Measurements from ENCODE around the gene REEP5. TPM values are rescaled to one million over a fixed set of nuclear protein-coding genes. Genes with fewer than 3 reads are reported as not detected.

REEP5 gene
- total RNA-seq, 1 experiment from 2014 or later = 49.6 TPM

DNA sequence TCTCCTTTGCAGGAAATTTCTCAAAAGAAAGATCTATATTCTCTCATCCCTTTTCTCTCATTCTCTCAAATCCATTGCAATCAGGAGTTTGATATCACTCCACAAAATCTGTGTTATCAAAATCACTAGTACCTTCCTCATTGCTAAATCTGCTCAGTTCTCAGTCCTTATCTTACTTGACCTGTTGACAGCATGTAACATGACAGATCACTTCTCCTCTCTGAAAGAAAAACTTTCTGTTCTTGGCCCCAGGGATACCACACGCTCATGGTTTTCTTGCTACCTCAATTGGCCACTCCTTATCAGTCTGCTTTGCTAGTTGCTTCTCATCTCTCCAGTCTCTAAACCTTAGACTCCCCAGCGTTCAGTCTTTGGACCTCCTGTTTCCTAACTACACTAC lies 38.8 kb downstream of the REEP5 start:
- no peak for TF ChIP-seq ZNF232 (CRISPR knock-in tag; IDR thresholded peaks at IDR 0.05)
- Mint-ChIP-seq H3K36me3 (peaks cover 37% of the 10 kb centered on the region), H3K9me3 (no peaks in the 10 kb centered on the region), H3K4me1 (peaks cover 2% of the 10 kb centered on the region; the same call in 1 of the 2 replicates), H3K4me3 (no peak overlapping the region), H3K27ac (no peak overlapping the region), H3K27me3 (ENCODE audit: low read depth) (no peaks in the 10 kb centered on the region)
- DNase-seq (ENCODE audit: low spot score) (no peak), ATAC-seq (no peak)
- ChIA-PET CTCF (no interaction called here), POLR2A (no interaction called here)

GRCh38 chr5:112880219-112880964 lies 41.6 kb downstream of the REEP5 start:
- H3K9me3 Mint-ChIP-seq = no peaks in the 10 kb centered on the region
- no peaks in the 10 kb centered on the region for H3K27me3 Mint-ChIP-seq (ENCODE audit: low read depth)
- CTCF ChIA-PET = no interaction called here
- H3K27ac Mint-ChIP-seq = peak overlapping the region; percentile 10
- H3K4me1 Mint-ChIP-seq = peaks cover 25% of the 10 kb centered on the region
- ATAC-seq = no peak
- no peak overlapping the region for H3K4me3 Mint-ChIP-seq
- peaks cover 33% of the 10 kb centered on the region for H3K36me3 Mint-ChIP-seq
- DNase-seq (ENCODE audit: low spot score) = no peak
- POLR2A ChIA-PET = no interaction called here
- TF ChIP-seq, protein P1, sequence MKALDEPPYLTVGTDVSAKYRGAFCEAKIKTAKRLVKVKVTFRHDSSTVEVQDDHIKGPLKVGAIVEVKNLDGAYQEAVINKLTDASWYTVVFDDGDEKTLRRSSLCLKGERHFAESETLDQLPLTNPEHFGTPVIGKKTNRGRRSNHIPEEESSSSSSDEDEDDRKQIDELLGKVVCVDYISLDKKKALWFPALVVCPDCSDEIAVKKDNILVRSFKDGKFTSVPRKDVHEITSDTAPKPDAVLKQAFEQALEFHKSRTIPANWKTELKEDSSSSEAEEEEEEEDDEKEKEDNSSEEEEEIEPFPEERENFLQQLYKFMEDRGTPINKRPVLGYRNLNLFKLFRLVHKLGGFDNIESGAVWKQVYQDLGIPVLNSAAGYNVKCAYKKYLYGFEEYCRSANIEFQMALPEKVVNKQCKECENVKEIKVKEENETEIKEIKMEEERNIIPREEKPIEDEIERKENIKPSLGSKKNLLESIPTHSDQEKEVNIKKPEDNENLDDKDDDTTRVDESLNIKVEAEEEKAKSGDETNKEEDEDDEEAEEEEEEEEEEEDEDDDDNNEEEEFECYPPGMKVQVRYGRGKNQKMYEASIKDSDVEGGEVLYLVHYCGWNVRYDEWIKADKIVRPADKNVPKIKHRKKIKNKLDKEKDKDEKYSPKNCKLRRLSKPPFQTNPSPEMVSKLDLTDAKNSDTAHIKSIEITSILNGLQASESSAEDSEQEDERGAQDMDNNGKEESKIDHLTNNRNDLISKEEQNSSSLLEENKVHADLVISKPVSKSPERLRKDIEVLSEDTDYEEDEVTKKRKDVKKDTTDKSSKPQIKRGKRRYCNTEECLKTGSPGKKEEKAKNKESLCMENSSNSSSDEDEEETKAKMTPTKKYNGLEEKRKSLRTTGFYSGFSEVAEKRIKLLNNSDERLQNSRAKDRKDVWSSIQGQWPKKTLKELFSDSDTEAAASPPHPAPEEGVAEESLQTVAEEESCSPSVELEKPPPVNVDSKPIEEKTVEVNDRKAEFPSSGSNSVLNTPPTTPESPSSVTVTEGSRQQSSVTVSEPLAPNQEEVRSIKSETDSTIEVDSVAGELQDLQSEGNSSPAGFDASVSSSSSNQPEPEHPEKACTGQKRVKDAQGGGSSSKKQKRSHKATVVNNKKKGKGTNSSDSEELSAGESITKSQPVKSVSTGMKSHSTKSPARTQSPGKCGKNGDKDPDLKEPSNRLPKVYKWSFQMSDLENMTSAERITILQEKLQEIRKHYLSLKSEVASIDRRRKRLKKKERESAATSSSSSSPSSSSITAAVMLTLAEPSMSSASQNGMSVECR (CRISPR knock-in tag; IDR thresholded peaks at IDR 0.05; ENCODE audit: borderline replicate concordance) = no peak
- TF ChIP-seq ZNF396 (CRISPR knock-in tag; IDR thresholded peaks at IDR 0.05; ENCODE audit: borderline replicate concordance) (no peak), ZSCAN18 (CRISPR knock-in tag; IDR thresholded peaks at IDR 0.05) (no peak), ZNF532 (CRISPR knock-in tag; IDR thresholded peaks at IDR 0.05; ENCODE audit: borderline replicate concordance) (no peak), ELF4 (CRISPR knock-in tag; IDR thresholded peaks at IDR 0.05; ENCODE audit: low read depth) (no peak), ZNF512 (CRISPR knock-in tag; IDR thresholded peaks at IDR 0.05; ENCODE audit: borderline replicate concordance) (no peak), ZNF423 (CRISPR knock-in tag; IDR thresholded peaks at IDR 0.05) (no peak), ZNF232 (CRISPR knock-in tag; IDR thresholded peaks at IDR 0.05) (no peak), ERG (CRISPR knock-in tag; IDR thresholded peaks at IDR 0.05) (no peak), ZNF263 (CRISPR knock-in tag; IDR thresholded peaks at IDR 0.05; ENCODE audit: low read depth) (no peak), CREB1 (CRISPR knock-in tag; IDR thresholded peaks at IDR 0.05) (no peak), SMAD3 (CRISPR knock-in tag; IDR thresholded peaks at IDR 0.05; ENCODE audit: borderline replicate concordance) (no peak)
- TF ChIP-seq, protein P2, sequence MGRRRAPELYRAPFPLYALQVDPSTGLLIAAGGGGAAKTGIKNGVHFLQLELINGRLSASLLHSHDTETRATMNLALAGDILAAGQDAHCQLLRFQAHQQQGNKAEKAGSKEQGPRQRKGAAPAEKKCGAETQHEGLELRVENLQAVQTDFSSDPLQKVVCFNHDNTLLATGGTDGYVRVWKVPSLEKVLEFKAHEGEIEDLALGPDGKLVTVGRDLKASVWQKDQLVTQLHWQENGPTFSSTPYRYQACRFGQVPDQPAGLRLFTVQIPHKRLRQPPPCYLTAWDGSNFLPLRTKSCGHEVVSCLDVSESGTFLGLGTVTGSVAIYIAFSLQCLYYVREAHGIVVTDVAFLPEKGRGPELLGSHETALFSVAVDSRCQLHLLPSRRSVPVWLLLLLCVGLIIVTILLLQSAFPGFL (CRISPR knock-in tag; IDR thresholded peaks at IDR 0.05; ENCODE audit: borderline replicate concordance) = no peak
- TF ChIP-seq, protein P3, sequence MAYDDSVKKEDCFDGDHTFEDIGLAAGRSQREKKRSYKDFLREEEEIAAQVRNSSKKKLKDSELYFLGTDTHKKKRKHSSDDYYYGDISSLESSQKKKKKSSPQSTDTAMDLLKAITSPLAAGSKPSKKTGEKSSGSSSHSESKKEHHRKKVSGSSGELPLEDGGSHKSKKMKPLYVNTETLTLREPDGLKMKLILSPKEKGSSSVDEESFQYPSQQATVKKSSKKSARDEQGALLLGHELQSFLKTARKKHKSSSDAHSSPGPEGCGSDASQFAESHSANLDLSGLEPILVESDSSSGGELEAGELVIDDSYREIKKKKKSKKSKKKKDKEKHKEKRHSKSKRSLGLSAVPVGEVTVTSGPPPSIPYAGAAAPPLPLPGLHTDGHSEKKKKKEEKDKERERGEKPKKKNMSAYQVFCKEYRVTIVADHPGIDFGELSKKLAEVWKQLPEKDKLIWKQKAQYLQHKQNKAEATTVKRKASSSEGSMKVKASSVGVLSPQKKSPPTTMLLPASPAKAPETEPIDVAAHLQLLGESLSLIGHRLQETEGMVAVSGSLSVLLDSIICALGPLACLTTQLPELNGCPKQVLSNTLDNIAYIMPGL (CRISPR knock-in tag; IDR thresholded peaks at IDR 0.05) = no peak
- TF ChIP-seq, protein P4, sequence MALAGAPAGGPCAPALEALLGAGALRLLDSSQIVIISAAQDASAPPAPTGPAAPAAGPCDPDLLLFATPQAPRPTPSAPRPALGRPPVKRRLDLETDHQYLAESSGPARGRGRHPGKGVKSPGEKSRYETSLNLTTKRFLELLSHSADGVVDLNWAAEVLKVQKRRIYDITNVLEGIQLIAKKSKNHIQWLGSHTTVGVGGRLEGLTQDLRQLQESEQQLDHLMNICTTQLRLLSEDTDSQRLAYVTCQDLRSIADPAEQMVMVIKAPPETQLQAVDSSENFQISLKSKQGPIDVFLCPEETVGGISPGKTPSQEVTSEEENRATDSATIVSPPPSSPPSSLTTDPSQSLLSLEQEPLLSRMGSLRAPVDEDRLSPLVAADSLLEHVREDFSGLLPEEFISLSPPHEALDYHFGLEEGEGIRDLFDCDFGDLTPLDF (CRISPR knock-in tag; IDR thresholded peaks at IDR 0.05) = no peak

Measured in WTC11 (cell line).